MM.1S (cell line): Measurements from ENCODE around the gene VSIG2.

Experiments used
- CTCF ChIP-seq: fragments of 300-600 bp; sonication (generic); IDR thresholded peaks from 2 replicates; pipeline ENCODE4 v1.5.1; 2016; ENCODE audit warnings: antibody characterized with exemption, low read length, mixed read lengths
- EZH2phosphoT487 ChIP-seq: fragments of 300-600 bp; sonication (generic); IDR thresholded peaks from 2 replicates; pipeline ENCODE4 v1.6.1; 2018; ENCODE audit warnings: antibody characterized with exemption, low read length

- TF ChIP-seq CTCF: no peak
- no peak for TF ChIP-seq EZH2phosphoT487
Observed at GRCh38 chr11:124725719-124726105, 26.3 kb downstream of the VSIG2 start.
